Neuronal stem cell (in vitro differentiated cells): ENCODE measurements around the gene SERPIND1.

Source experiments
- DNase-seq: peaks from one replicate; pipeline ENCODE4 v3.0.0-alpha.2; 2013; ENCODE audit warnings: low spot score
- H2AFZ ChIP-seq: one replicate; pipeline ENCODE4 v1.6.1; 2013; ENCODE audit warnings: mild to moderate bottlenecking, low read length, inconsistent platforms
- H2AK5ac ChIP-seq: 2 replicates; pipeline ENCODE4 v1.6.1; 2013; ENCODE audit warnings: low read depth, mild to moderate bottlenecking, inconsistent platforms, low read length, moderate library complexity, mixed read lengths
- H2BK120ac ChIP-seq: 2 replicates; pipeline ENCODE4 v1.6.1; 2013; ENCODE audit warnings: low read depth, mild to moderate bottlenecking, inconsistent platforms, low read length, moderate library complexity, mixed read lengths
- H2BK12ac ChIP-seq: one replicate; pipeline ENCODE4 v1.6.1; 2013; ENCODE audit warnings: low read length, inconsistent platforms
- H2BK15ac ChIP-seq: 2 replicates; pipeline ENCODE4 v1.6.1; 2013; ENCODE audit warnings: mild to moderate bottlenecking, low read length, inconsistent platforms, mixed read lengths
- H2BK5ac ChIP-seq: one replicate; pipeline ENCODE4 v1.6.1; 2013; ENCODE audit warnings: inconsistent platforms, mild to moderate bottlenecking, low read length, moderate library complexity
- H3K14ac ChIP-seq: one replicate; pipeline ENCODE4 v1.6.1; 2013; ENCODE audit warnings: low read length, inconsistent platforms
- H3K18ac ChIP-seq: 2 replicates; pipeline ENCODE4 v1.6.1; 2013; ENCODE audit warnings: low read length, inconsistent platforms
- H3K23ac ChIP-seq: 2 replicates; pipeline ENCODE4 v1.6.1; 2013; ENCODE audit warnings: low read depth, mild to moderate bottlenecking, mixed read lengths, low read length, inconsistent platforms; ENCODE audit not compliant: poor library complexity
- H3K27ac ChIP-seq: replicated peaks from 3 replicates; pipeline ENCODE4 v1.5.1; 2013; ENCODE audit warnings: low read length, inconsistent platforms
- H3K27me3 ChIP-seq, 3 experiments: 2 replicates each; pipeline ENCODE4 v1.6.1; 2013; ENCODE audit warnings: low read length in 3 of 3, mild to moderate bottlenecking in 2 of 3, inconsistent platforms in 1 of 3, low read depth in 1 of 3, mixed read lengths in 1 of 3, moderate library complexity in 1 of 3; ENCODE audit not compliant: control insufficient read depth in 3 of 3, insufficient read depth in 3 of 3
- H3K36me3 ChIP-seq, 2 donors: replicated peaks in 1 of 2; 2 replicates each; pipeline ENCODE4 v1.6.1; 2013; ENCODE audit warnings: low read length in 2 of 2; ENCODE audit not compliant: control insufficient read depth in 2 of 2, insufficient read depth in 2 of 2
- H3K4ac ChIP-seq: 2 replicates; pipeline ENCODE4 v1.6.1; 2013; ENCODE audit warnings: inconsistent platforms, mild to moderate bottlenecking, low read length, moderate library complexity
- H3K4me1 ChIP-seq, 2 donors: 1 replicate in 1 of 2; 2 replicates in 1 of 2; pipeline ENCODE4 v1.6.1; 2013; ENCODE audit warnings: low read length in 2 of 2, low read depth in 1 of 2; ENCODE audit not compliant: control insufficient read depth in 2 of 2, insufficient read depth in 1 of 2
- H3K4me2 ChIP-seq: one replicate; pipeline ENCODE4 v1.6.1; 2013; ENCODE audit warnings: mild to moderate bottlenecking, low read length, inconsistent platforms; ENCODE audit not compliant: insufficient read depth, poor library complexity, severe bottlenecking
- H3K4me3 ChIP-seq, 2 donors: 2 replicates each; pipeline ENCODE4 v1.5.1; 2013; ENCODE audit warnings: low read length in 2 of 2, mild to moderate bottlenecking in 2 of 2, inconsistent platforms in 1 of 2, moderate library complexity in 1 of 2
- H3K79me1 ChIP-seq: one replicate; pipeline ENCODE4 v1.6.1; 2013; ENCODE audit warnings: low read depth, mild to moderate bottlenecking, inconsistent platforms, low read length, moderate library complexity
- H3K9ac ChIP-seq: one replicate; pipeline ENCODE4 v1.6.1; 2013; ENCODE audit warnings: mild to moderate bottlenecking, low read depth, low read length, inconsistent platforms; ENCODE audit not compliant: poor library complexity
- H3K9me3 ChIP-seq, 2 donors: replicated peaks in 1 of 2; 2 replicates each; pipeline versions ENCODE3 to v1.6.1; 2013; ENCODE audit warnings: low read length in 2 of 2, mild to moderate bottlenecking in 2 of 2, inconsistent platforms in 1 of 2, low read depth in 1 of 2, mixed read lengths in 1 of 2, moderate library complexity in 1 of 2; ENCODE audit not compliant: control insufficient read depth in 2 of 2, insufficient read depth in 1 of 2
- H4K8ac ChIP-seq: one replicate; pipeline ENCODE4 v1.6.1; 2013; ENCODE audit warnings: low read depth, mild to moderate bottlenecking, inconsistent platforms, low read length, moderate library complexity
- H4K91ac ChIP-seq: one replicate; pipeline ENCODE4 v1.6.1; 2013; ENCODE audit warnings: low read length, low read depth, mild to moderate bottlenecking, inconsistent platforms; ENCODE audit not compliant: poor library complexity
- WGBS, 2 donors: extraction: QIAGEN DNeasy Blood & Tissue Kit; methylation state at CpG; one replicate each; pipeline ENCODE4 v1.1.7; 2013; ENCODE audit warnings: missing lambda C conversion rate in 2 of 2, mixed read lengths in 1 of 2; ENCODE audit not compliant: insufficient read length in 2 of 2, insufficient replicate concordance in 1 of 2; ENCODE audit errors: extremely low coverage in 2 of 2; 5-methylcytosine and 5-hydroxymethylcytosine counted together

The SERPIND1 gene

GRCh38 chr22:20776624-20777405 lies 2.9 kb downstream of the SERPIND1 start:
- WGBS, 2 donors = no CpG with 5 or more reads among the region's 17 CpGs
- no peak overlapping the region for H3K27ac ChIP-seq
- DNase-seq = no peak

GRCh38 chr22:20777420-20778177 lies 3.7 kb downstream of the SERPIND1 start:
- H3K4ac ChIP-seq = no peak overlapping the region
- H3K27ac ChIP-seq = no peak overlapping the region
- H4K91ac ChIP-seq = no peak overlapping the region
- H3K4me3 ChIP-seq = no peak overlapping the region
- H3K79me1 ChIP-seq = peaks cover 4% of the 10 kb centered on the region
- no peak for DNase-seq
- no peaks in the 10 kb centered on the region for H3K27me3 ChIP-seq
- no peaks in the 10 kb centered on the region for H3K9me3 ChIP-seq
- no peaks in the 10 kb centered on the region for H3K4me1 ChIP-seq
- H2AFZ ChIP-seq = no peak overlapping the region
- no peak overlapping the region for H3K18ac ChIP-seq
- no peak overlapping the region for H2BK5ac ChIP-seq
- no peak overlapping the region for H3K23ac ChIP-seq
- H2BK15ac ChIP-seq = no peak overlapping the region
- no peak overlapping the region for H3K4me2 ChIP-seq
- no peak overlapping the region for H4K8ac ChIP-seq
- H3K14ac ChIP-seq = no peak overlapping the region
- H2BK12ac ChIP-seq = no peak overlapping the region
- H2BK120ac ChIP-seq = no peak overlapping the region
- WGBS, 2 donors = no CpG with 5 or more reads among the region's 10 CpGs
- no peak overlapping the region for H2AK5ac ChIP-seq
- H3K9ac ChIP-seq = no peak overlapping the region
- H3K36me3 ChIP-seq = peaks cover 0 to 12% of the 10 kb centered on the region in 2 donors

More at GRCh38 chr22:20776624-20777405, 2.9 kb downstream of the SERPIND1 start:
- no peak overlapping the region for H2BK120ac ChIP-seq
- H2AFZ ChIP-seq = no peak overlapping the region
- H2BK12ac ChIP-seq = no peak overlapping the region
- H3K4ac ChIP-seq = no peak overlapping the region
- no peak overlapping the region for H3K14ac ChIP-seq
- no peak overlapping the region for H3K9ac ChIP-seq
- no peaks in the 10 kb centered on the region for H3K27me3 ChIP-seq
- H4K8ac ChIP-seq = no peak overlapping the region
- no peaks in the 10 kb centered on the region for H3K9me3 ChIP-seq
- no peak overlapping the region for H3K18ac ChIP-seq
- H3K23ac ChIP-seq = no peak overlapping the region
- H3K4me3 ChIP-seq = no peak overlapping the region
- peaks cover 0 to 12% of the 10 kb centered on the region in 2 donors for H3K36me3 ChIP-seq
- no peak overlapping the region for H3K4me2 ChIP-seq
- no peak overlapping the region for H2AK5ac ChIP-seq
- H3K79me1 ChIP-seq = peaks cover 4% of the 10 kb centered on the region
- H3K4me1 ChIP-seq = peaks cover 0 to 3% of the 10 kb centered on the region in 2 donors
- H2BK15ac ChIP-seq = no peak overlapping the region
- no peak overlapping the region for H4K91ac ChIP-seq
- no peak overlapping the region for H2BK5ac ChIP-seq

- H3K23ac ChIP-seq = no peak overlapping the region
- no peak overlapping the region for H2AK5ac ChIP-seq
- no peaks in the 10 kb centered on the region for H3K9me3 ChIP-seq
- H3K4me1 ChIP-seq = no peaks in the 10 kb centered on the region
- no CpG with 5 or more reads among the region's 25 CpGs for WGBS, 2 donors
- no peak overlapping the region for H2BK15ac ChIP-seq
- H2BK5ac ChIP-seq = no peak overlapping the region
- H3K9ac ChIP-seq = no peak overlapping the region
- H3K4me2 ChIP-seq = no peak overlapping the region
- no peak overlapping the region for H4K8ac ChIP-seq
- H3K27ac ChIP-seq = no peak overlapping the region
- H2BK120ac ChIP-seq = no peak overlapping the region
- no peaks in the 10 kb centered on the region for H3K79me1 ChIP-seq
- no peak overlapping the region for H3K14ac ChIP-seq
- no peak overlapping the region for H2AFZ ChIP-seq
- H3K4ac ChIP-seq = no peak overlapping the region
- H3K4me3 ChIP-seq = no peak overlapping the region
- no peak overlapping the region for H2BK12ac ChIP-seq
- no peak overlapping the region for H4K91ac ChIP-seq
- peaks cover 0 to 20% of the 10 kb centered on the region in 2 donors for H3K36me3 ChIP-seq
- H3K18ac ChIP-seq = no peak overlapping the region
- no peak for DNase-seq
- no peaks in the 10 kb centered on the region for H3K27me3 ChIP-seq
Measured at GRCh38 chr22:20779014-20779817, 5.3 kb downstream of the SERPIND1 start.

GRCh38 chr22:20779818-20780158 lies 5.9 kb downstream of the SERPIND1 start:
- no CpG with 5 or more reads among the region's 5 CpGs for WGBS, 2 donors
- H3K4ac ChIP-seq = no peak overlapping the region

More at GRCh38 chr22:20779818-20780158, 5.9 kb downstream of the SERPIND1 start:
- Histone ChIP-seq H3K4me3 (no peak overlapping the region), H3K14ac (no peak overlapping the region), H2AFZ (no peak overlapping the region), H2BK5ac (no peak overlapping the region), H3K27me3 (no peaks in the 10 kb centered on the region), H3K4me2 (no peak overlapping the region), H3K36me3 (peaks cover 0 to 20% of the 10 kb centered on the region in 2 donors), H4K91ac (no peak overlapping the region), H2BK15ac (no peak overlapping the region), H3K79me1 (no peaks in the 10 kb centered on the region), H3K9me3 (no peaks in the 10 kb centered on the region), H3K4me1 (no peaks in the 10 kb centered on the region), H2AK5ac (no peak overlapping the region), H3K27ac (no peak overlapping the region), H3K18ac (no peak overlapping the region), H4K8ac (no peak overlapping the region), H2BK12ac (no peak overlapping the region), H3K9ac (no peak overlapping the region), H2BK120ac (no peak overlapping the region), H3K23ac (no peak overlapping the region)
- DNase-seq = no peak
